RKO (cell line): ENCODE results near the gene AHCYL1.

Experiments used
- DNase-seq: peaks from one replicate; pipeline ENCODE4 v3.0.0-alpha.2; 2016; ENCODE audit warnings: low spot score

AHCYL1 gene

DNA sequence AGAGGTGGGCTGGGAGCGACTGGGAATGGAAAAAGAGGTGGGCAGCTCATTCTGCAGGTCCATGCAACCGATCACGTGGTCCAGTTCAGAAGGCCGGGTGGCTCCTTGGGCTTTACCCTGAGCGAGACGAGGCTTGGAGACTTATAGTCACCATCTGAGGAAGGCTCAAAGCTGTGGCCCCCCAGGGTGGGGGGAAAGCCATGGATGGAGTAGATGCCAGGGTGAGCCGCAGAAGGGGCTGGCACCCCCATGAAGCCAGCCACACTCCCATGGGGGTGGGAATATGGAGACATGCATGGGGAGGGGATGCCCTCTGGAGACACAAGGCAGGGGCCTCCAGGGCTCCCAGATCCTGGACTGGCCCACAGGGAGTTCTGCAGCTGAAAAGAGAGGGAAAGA lies 76.1 kb downstream of the AHCYL1 start:
- no peak for DNase-seq

DNA sequence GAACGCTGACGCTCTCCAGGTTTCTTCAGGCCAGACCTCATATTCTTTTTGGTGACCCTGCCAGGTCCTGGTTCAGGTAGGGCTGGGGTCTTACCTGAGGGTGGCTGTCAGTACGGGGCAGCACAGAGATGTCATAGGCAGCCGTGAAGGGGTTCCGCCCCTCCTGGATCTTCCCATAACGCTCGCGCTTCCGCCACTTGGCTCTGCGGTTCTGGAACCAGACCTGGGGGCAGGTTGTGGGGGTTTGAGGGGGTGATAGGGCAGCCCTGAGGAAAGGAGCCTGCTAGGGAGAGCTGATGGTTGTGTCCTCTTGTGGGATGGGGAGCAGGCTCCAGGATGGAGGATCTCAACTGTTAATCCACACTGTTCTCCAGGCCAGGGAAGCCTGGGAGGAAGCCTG lies 76.8 kb downstream of the AHCYL1 start:
- no peak for DNase-seq

DNA sequence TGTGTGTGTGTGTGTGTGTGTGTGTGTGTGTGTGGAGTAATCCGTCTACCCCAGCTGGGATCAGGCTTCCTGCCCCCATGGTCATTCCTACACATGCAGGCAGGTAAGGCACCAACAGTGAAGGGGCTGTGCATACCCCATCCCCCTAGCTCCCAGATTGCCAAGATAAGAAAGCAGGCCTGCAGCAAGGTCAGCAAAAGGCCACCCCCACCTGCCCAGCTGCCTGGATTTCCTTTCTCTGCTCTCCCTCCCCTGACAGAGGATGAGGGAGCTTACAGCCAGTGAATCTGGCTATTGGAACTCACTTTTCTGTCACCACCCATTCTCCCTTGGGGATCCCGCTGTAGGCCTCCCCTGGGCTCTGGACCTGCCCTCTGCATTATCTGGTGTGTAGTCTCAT lies 78.0 kb downstream of the AHCYL1 start:
- no peak for DNase-seq

DNA sequence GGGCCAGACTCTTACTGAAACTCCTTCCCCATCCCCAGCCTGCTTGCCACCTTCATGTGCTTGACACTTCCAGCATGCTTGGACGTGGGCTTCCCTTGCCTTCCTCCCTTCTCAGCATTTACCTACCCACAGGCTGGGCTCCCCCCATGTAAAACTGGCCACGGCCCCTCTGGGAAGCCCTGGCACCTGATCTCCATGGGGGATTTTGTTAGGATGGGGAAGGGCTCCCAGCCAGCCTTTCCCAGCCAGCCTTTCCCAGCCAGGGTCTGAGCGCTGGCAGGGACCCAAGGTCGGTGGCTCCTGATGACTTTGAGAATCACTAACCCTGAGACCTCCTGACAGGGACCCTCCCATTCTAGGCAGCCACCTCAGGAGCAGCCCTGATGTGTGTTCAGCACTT lies 79.2 kb downstream of the AHCYL1 start:
- DNase-seq: no peak

DNA sequence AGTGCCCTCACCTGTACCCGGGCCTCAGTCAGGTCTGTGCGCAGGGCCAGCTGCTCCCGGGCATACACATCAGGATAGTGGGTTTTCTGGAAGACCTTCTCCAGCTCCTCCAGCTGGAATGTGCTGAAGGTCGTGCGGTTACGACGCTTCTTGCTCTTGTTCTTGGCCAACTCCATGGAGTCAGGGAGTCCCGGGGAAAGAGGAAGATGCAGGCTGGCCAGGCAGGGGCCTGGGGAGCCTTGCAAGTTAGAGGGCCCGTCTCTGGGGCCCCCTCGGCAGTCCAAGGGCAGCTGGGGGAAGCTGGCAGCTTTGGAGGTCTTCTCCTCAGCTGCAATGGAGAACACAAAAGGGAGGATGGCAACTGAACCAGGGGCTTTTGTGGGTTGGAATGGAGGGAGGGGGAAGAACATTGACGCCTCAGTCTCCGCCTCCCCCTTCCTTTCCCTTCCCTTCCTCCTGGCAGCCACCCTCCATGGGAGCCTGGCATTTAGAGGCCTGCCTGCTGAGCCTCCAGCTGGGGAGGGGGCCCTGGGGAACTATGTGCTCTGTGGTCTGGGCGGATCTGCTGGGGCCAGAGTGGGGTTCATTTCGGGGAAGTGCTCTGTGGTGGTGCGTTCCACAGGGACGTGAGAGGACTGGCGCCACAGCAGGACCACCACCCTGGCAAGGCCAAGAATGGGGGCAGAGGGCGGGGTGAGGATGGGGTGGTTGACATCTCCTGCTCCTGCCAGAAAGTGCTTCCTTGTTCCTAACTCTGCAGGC lies 80.2 kb downstream of the AHCYL1 start:
- no peak for DNase-seq

DNA sequence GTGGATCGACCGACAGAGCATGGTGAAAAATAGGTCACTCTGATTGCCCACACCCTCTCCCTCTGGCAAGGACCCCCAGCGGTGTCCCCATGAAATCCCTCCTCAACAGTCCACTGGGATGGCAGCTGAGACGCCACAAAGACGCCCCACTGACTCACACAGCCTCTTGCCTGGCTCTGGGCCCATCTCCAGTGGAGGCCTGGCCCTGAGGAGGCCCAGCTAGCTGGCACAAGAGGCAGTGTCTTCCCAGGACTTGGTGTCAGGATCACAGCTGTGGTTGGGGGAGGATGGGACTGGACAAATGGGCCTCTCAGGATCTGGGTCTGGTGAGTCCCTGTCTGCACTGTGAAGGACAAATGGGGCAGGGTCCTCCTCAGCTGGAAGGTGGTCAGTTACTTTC lies 81.3 kb downstream of the AHCYL1 start:
- DNase-seq: no peak

DNA sequence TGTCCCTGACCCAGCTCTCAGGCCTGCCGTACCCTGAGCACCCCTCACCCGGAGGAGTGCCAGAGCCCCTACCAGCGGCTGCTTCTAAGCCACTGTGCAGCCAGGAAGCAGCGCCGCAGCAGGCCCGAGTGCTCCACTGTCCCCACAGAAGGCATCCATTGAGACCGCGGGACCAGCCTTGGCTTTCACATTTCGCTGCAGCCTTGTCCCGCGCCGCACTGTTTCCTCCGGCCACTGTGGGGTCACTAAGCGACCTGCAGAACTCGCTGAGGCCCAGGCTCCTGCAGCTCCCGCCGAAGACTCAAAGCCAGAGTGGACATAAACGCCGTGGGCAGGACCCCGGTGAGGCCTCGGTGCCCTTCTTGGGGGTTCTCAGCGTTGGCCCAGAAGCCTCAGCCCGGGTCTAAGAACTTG lies 82.9 kb downstream of the AHCYL1 start:
- DNase-seq: no peak

DNA sequence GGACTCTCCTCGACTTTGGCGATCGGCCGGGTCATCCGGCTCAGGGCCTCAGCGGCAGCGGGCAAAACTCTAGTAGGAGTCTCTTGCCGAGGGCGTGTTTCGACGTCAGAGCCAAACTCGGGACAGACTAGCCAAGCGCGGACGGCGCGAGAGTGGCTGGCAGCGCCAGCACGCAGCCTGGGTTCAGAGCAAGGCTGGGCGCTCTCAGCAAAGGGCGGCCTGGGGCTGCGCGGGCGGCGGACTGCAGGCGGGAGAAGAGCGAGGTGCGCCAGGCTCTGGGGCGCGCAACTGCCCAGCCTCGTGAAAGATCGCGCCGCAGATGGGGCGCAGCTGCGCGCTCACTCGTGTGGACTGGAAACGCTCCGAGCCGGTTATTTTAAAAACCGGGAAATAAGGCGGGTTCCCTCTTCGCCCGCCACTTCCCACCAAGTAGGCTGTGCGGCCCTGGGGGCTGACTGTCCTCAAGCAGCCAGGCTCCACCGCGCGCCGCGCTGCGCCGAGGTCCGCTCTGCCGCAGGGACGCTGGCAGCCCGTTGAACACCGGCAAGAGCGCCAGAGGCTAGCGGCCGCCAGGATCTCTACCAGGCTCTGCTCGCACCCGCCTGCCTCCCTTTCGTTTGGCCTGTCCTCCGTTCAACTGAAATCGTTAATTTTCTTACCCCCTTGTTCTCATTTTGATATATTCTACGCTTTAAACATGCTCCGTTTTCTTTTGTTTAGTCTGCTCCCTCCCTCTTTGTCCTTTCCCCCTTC lies 83.5 kb downstream of the AHCYL1 start:
- no peak for DNase-seq

DNA sequence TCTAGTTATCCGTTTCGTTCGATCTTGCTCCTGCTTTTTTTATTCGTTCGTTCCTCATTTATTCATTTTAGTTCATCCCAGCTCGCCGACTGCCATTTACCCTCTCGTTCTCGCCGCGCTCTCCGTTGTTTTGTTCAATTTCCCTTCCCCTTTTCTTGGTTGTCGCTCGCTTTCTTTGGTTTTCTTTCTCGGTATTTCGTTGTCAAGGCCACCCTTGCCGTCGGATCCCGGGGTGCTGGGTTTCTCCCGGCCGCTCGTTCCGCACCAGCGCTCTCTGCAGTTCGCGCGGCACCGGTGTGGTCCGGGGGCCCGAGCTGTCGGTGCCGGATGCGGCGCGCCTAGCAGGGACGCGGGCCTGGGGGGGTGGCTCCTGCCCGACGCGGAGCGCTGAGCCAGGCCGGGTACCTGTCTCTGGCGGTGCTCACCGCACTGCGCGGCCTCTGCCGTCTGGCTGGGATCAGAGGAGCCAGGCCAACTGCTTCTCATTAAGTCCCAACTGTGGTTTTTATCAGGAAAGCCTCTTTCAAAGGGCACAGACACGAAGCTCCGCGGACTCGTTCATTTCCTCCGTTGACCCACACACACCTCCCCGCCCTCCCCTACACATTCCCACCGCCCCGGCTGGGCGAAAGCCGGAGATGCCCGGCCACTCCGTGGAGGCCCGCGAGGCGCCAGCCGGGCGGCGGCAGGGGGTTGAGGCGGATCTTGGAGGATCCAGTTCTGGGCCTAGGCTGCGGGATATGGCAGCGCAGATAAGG lies 84.3 kb downstream of the AHCYL1 start:
- DNase-seq: no peak

DNA sequence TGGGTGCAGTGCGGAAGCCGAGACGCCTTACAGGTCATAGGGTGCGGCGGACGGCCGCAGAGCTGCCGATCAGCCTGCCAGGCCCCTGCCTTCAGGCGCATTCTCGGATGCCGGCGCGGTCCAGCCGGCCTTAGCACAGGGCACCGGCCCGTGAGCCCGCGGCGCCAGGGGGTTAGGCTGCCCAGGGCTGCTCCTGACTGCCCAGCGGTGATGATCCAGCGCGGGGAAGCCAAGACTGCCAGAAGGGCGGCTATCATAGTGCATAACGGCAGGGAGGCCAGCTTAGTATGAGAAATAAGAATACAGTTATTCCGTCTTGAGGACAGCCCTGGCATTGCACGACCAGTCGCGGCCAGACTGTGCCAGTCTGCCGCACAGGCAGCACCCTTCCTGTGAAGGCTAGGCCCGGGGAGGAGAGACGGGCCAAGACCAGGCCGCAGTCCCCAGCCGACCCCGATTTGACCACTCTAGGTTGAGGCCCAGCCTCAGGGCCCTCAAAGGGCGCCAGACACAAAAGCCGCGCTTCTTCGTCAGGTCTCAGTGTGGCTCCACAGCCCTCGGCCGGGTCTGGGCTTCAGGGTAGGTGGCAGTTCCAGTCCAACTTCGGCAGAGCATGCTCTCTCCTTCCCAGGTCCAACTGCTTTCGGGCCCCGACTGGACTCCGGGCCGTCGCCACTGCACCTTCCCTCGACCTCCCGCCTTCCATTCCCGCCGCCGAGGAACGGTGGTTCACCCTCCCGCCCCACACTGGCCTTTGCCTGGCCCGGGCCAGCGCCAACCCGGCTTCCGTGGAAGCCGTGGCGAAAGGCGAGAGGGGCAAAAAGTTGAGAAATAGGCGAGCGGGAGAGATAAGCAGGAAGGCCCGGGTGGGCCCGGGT lies 85.1 kb downstream of the AHCYL1 start:
- DNase-seq: no peak

DNA sequence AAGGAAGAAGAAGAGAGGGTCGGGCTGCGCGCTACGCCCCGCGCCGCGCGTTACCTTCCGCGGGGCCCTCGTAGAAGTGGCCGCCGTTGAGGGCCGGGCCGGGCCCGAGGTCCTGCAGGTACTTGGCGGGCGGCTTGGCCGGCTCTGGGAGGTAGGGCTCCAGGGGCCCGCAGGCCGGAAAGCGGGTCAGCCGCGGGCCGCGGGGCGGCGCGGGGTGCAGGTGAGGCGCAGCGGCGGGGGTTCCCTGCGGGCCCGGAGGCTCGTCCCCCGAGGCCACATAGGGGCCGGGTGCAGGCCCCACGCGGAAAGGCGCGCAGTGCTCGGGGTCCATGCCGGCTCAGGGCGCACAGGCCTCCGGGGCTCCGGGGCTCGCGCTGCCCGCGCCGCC lies 85.7 kb downstream of the AHCYL1 start:
- no peak for DNase-seq

DNA sequence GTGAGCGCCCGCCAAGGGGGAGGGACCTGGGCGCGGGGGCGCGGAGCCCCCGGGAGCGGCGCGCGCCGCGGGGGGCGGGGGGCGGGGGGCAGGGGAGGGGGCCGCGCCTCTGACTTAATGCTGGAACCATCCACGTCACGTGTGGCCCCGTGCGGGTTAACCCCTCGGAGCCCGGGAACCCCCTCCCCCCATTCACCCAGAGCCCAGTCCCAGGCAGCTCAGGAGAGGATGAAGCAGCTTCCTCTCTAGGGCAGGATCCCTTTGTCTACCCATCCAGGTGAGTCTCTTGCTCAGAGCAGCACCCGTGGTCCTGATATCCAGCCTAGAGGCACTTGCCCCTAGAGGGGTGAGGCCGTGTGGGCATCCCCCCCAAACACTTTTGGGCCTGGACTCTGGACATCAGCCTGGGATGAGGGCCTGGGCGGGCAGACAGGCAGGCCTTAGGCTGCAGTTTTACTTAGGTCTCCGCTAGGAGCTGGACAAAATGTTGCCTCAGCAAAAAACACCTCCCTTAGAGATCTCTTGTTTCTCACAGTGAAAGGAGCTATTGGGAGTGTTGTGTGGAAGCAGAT lies 86.2 kb downstream of the AHCYL1 start, which contains the start of gene ALX3:
Gene ALX3 (minus strand): TSS at position 2 of the 572 bp plus-strand sequence. CDS start 60 bp downstream, outside the sequence.
- no peak for DNase-seq
